Endothelial cell of umbilical vein (primary cell): ENCODE results near the gene ZNF793. TPM values are rescaled to one million over a fixed set of nuclear protein-coding genes. Genes with fewer than 3 reads are reported as not detected.

ENCODE experiments used
- BruUV-seq: library from RNA; stranded (reverse); fragments of 400-500 nt; replicated peaks from 2 replicates; lab custom pipeline; 2021; lab: Mats Ljungman, UMichigan
- CTCF ChIA-PET: fragments of 300-600, 350-600 bp; sonication (Branson Sonifier 250); formaldehyde crosslinking; loops from one replicate; lab custom pipeline; 2021; ENCODE audit warnings: antibody characterized with exemption, inconsistent platforms; lab: Charles Lee
- POLR2A ChIA-PET: fragments of 300-600, 350-600 bp; sonication (Branson Sonifier 250); formaldehyde crosslinking; loops from one replicate; lab custom pipeline; 2021; ENCODE audit warnings: antibody characterized with exemption, inconsistent platforms; lab: Charles Lee
- DNase-seq: peaks from one replicate; pipeline ENCODE4 v3.0.0-alpha.2; 2011; ENCODE audit warnings: low read depth, low spot score
- FAIRE-seq: peaks from 2 replicates; lab custom pipeline; 2011; peaks lifted over from hg19 to GRCh38; lab: Jason Lieb, UNC
- H2AFZ ChIP-seq: 2 replicates; pipeline ENCODE4 v1.6.0; 2012; ENCODE audit warnings: low read depth, low read length, control low read depth, inconsistent platforms
- H3K27ac ChIP-seq: 2 replicates; pipeline ENCODE4 v1.5.1; 2011; ENCODE audit warnings: low read depth, mild to moderate bottlenecking, control low read depth, low read length, moderate library complexity; ENCODE audit not compliant: insufficient read depth
- H3K27me3 ChIP-seq, 2 experiments: 2 replicates each; pipeline versions ENCODE4 v1.6.0 to v1.6.1; 2011; ENCODE audit warnings: low read length in 2 of 2, mixed read lengths in 1 of 2; ENCODE audit not compliant: control insufficient read depth in 2 of 2, insufficient read depth in 2 of 2
- H3K36me3 ChIP-seq, 2 experiments: 2 replicates in 1 of 2; 3 replicates in 1 of 2; pipeline ENCODE4 v1.5.1; 2011; ENCODE audit warnings: low read length in 2 of 2, mild to moderate bottlenecking in 1 of 2, moderate library complexity in 1 of 2; ENCODE audit not compliant: control insufficient read depth in 2 of 2, insufficient read depth in 2 of 2; ENCODE audit errors: extremely low read depth in 1 of 2
- H3K4me1 ChIP-seq: 3 replicates; pipeline ENCODE4 v1.5.1; 2011; ENCODE audit warnings: mild to moderate bottlenecking, low read length; ENCODE audit not compliant: control insufficient read depth, insufficient read depth; ENCODE audit errors: extremely low read depth
- H3K4me2 ChIP-seq: 2 replicates; pipeline ENCODE4 v1.6.1; 2011; ENCODE audit warnings: low read length, control low read depth, mixed read lengths; ENCODE audit not compliant: insufficient read depth
- H3K4me3 ChIP-seq, 3 experiments: fragments of 200-600 bp in 1 of 3; sonication (generic), shearing (Covaris generic) in 1 of 3; replicated peaks in 1 of 3; 2 replicates each; pipeline ENCODE4 v1.5.1; 2011 to 2016; ENCODE audit warnings: control low read depth in 3 of 3, low read length in 3 of 3, mild to moderate bottlenecking in 2 of 3, inconsistent platforms in 1 of 3, low read depth in 1 of 3, moderate library complexity in 1 of 3; ENCODE audit not compliant: insufficient read depth in 1 of 3
- H3K79me2 ChIP-seq: 2 replicates; pipeline ENCODE4 v1.6.0; 2012; ENCODE audit warnings: low read length, inconsistent platforms; ENCODE audit not compliant: control insufficient read depth, insufficient read depth
- H3K9ac ChIP-seq: replicated peaks from 2 replicates; pipeline ENCODE3; 2011; ENCODE audit warnings: low read length, control low read depth; ENCODE audit not compliant: insufficient read depth; ENCODE audit errors: extremely low read depth
- H3K9me1 ChIP-seq: replicated peaks from 3 replicates; pipeline ENCODE4 v1.6.0; 2011; ENCODE audit warnings: mild to moderate bottlenecking, low read length; ENCODE audit not compliant: control insufficient read depth, insufficient read depth; ENCODE audit errors: extremely low read depth
- H3K9me3 ChIP-seq: replicated peaks from 2 replicates; pipeline ENCODE4 v1.5.1; 2012; ENCODE audit warnings: low read length, inconsistent platforms; ENCODE audit not compliant: control insufficient read depth, insufficient read depth
- H4K20me1 ChIP-seq: replicated peaks from 2 replicates; pipeline ENCODE3; 2011; ENCODE audit warnings: mild to moderate bottlenecking, low read length; ENCODE audit not compliant: control insufficient read depth, insufficient read depth; ENCODE audit errors: extremely low read depth
- EZH2 ChIP-seq: IDR thresholded peaks from 2 replicates; pipeline ENCODE4 v1.6.1; 2012; ENCODE audit warnings: borderline replicate concordance, low read depth, mild to moderate bottlenecking, moderate library complexity, low read length, inconsistent platforms; ENCODE audit not compliant: severe bottlenecking
- GATA2 ChIP-seq: IDR thresholded peaks from 2 replicates; pipeline ENCODE4 v1.7.0; 2011; ENCODE audit warnings: low read depth, mild to moderate bottlenecking, moderate library complexity, mixed read lengths, low read length; ENCODE audit not compliant: insufficient read length, insufficient read depth
- MAX ChIP-seq: IDR thresholded peaks from 2 replicates; pipeline ENCODE4 v1.6.1; 2011; ENCODE audit not compliant: insufficient read depth, insufficient read length
- MYC ChIP-seq: IDR thresholded peaks from one replicate; pipeline ENCODE4 v1.6.1; 2011; ENCODE audit warnings: mild to moderate bottlenecking, low read depth, low read length
- POLR2A ChIP-seq: IDR thresholded peaks from 2 replicates; pipeline ENCODE4 v1.6.1; 2012; ENCODE audit warnings: low read depth, mild to moderate bottlenecking, control low read depth, low read length
- POLR2AphosphoS5 ChIP-seq: IDR thresholded peaks from 2 replicates; pipeline ENCODE4 v1.6.1; 2012; ENCODE audit warnings: low read depth, mild to moderate bottlenecking, control low read depth, low read length, moderate library complexity; ENCODE audit not compliant: insufficient read depth
- dilution Hi-C: fragments of 300-500 bp; cut with MboI; formaldehyde crosslinking; loops from one replicate; pipeline ENCODE4 v1.15.0; 2019; ENCODE audit warnings: low sequenced_read_pairs; ENCODE audit not compliant: extremely low pct_ligation_motif_present
- intact Hi-C: fragments of 100-400 bp; cut with micrococcal nuclease; formaldehyde crosslinking; loops from one replicate; pipeline ENCODE4 v1.10.0; 2022
- polyA plus RNA-seq, 4 experiments: library from polyadenylated mRNA; depleted of rRNA in 3 of 4; stranded (reverse) in 3 of 4; unstranded in 1 of 4; fragments of >200 nt; gene quantifications; 2 replicates each; pipeline versions ENCODE4 v1.2.1 to v1.2.3, GENCODE V29; 2011 to 2012; ENCODE audit warnings: missing spikeins in 1 of 4
- total RNA-seq: library from RNA; stranded (reverse); gene quantifications from 2 replicates; pipeline ENCODE4 v1.2.3, GENCODE V29; 2021
- TF ChIP-seq, protein P1 (sequence below), 2 donors: IDR thresholded peaks; 1 replicate in 1 of 2; 2 replicates in 1 of 2; pipeline ENCODE4 v1.5.1; 2011; ENCODE audit warnings: low read length in 2 of 2, mild to moderate bottlenecking in 2 of 2, moderate library complexity in 2 of 2, control low read depth in 1 of 2, inconsistent platforms in 1 of 2, low read depth in 1 of 2; ENCODE audit not compliant: insufficient read depth in 1 of 2; ENCODE audit errors: extremely low read depth in 1 of 2

ZNF793 gene
- total and polyA plus RNA-seq, 2 donors (not counting 3 experiments of a cell fraction or from before 2014, with no cell fraction given): 0.37 to 3.8 TPM

DNA sequence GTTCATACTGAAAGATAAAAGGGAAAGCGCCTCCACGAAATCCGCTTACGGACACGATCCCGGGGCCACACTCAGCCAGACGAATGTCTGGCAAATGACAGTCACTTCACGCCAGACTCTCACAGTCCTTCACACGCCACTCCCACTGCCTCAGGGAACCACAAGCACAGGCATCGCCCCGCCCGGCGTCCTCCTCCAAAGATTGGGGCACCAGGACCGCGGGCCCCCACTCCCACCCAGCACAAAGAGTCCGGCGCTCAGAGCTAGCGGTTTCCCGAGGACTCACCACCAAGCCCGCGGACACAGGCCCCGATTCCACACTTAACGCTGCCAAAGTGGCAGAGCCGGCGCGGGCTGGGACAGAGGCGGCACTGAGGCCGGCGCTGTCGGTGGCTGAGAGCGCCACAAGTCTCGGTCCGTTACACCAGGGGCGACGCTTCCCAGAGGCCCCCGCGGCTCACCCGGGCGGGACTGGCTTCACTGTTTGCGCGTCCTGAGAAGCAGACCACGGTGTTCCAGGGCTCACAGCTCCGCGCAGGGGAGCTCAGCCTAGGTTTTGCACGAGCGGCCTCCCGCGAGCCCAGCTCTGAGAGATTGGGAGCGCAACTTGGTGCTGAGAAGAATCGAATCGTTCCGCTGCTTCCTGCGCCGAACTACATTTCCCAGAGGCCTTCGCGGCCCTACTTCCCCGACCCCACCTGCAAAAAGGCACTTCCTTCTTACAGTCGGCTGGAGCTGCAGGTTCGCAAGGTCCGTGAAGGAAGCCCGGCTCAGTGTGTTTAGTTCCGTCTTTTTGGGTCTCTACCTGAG is 39.7 kb upstream of the ZNF793 start, which contains the start of gene ZNF569:
Gene ZNF569 (minus strand): TSS at position 647 of the 810 bp plus-strand sequence. CDS start 22,523 bp downstream, outside the sequence.
- Histone ChIP-seq H3K27ac (peak within 1 kb of the TSS; percentile 40), H3K9me3 (no peaks in the 10 kb centered on the region), H3K9me1 (no peaks in the 10 kb centered on the region), H3K4me1 (peaks cover 5% of the 10 kb centered on the region), H2AFZ (peak within 1 kb of the TSS; percentile 100), H4K20me1 (no peaks in the 10 kb centered on the region), H3K79me2 (peaks cover 2% of the 10 kb centered on the region), H3K36me3 (peaks cover 0 to 2% of the 10 kb centered on the region in 2 experiments), H3K9ac (peak within 1 kb of the TSS; percentile 75), H3K4me2 (peak within 1 kb of the TSS; percentile 30), H3K4me3 (peak within 1 kb of the TSS; percentile 59 to 77 (median 59)), H3K27me3 (no peaks in the 10 kb centered on the region)
- dilution Hi-C loops: no loop called here
- no TSS peak for BruUV-seq
- CTCF ChIA-PET: interaction anchor here (0.6 to 1.6 kb wide), 3 partner anchors 96 to 150 kb away, joined by 3 to 4 read pairs (median 4); partner anchors contain the start of genes ZNF527, ZNF540 and ZNF571
- POLR2A ChIA-PET: interaction anchor here (0.8 to 2.0 kb wide), 2 partner anchors 96 to 132 kb away, joined by 4 read pairs; partner anchors contain the start of gene ZNF527
- DNase-seq: peak; percentile 93
- peak; percentile 94 for FAIRE-seq
- TF ChIP-seq EZH2 (no peak), POLR2A (peak; percentile 73), POLR2AphosphoS5 (peak; percentile 17), MYC (no peak), MAX (no peak), GATA2 (no peak)
- TF ChIP-seq, protein P1, sequence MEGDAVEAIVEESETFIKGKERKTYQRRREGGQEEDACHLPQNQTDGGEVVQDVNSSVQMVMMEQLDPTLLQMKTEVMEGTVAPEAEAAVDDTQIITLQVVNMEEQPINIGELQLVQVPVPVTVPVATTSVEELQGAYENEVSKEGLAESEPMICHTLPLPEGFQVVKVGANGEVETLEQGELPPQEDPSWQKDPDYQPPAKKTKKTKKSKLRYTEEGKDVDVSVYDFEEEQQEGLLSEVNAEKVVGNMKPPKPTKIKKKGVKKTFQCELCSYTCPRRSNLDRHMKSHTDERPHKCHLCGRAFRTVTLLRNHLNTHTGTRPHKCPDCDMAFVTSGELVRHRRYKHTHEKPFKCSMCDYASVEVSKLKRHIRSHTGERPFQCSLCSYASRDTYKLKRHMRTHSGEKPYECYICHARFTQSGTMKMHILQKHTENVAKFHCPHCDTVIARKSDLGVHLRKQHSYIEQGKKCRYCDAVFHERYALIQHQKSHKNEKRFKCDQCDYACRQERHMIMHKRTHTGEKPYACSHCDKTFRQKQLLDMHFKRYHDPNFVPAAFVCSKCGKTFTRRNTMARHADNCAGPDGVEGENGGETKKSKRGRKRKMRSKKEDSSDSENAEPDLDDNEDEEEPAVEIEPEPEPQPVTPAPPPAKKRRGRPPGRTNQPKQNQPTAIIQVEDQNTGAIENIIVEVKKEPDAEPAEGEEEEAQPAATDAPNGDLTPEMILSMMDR (IDR thresholded peaks at IDR 0.05; ENCODE audit: extremely low read depth in 1 of 2, insufficient read depth in 1 of 2, low read depth in 1 of 2, low read length in 2 of 2): no peak
- intact Hi-C loops: loop anchor here (2.0 to 5.0 kb wide), 5 partner anchors 40 to 695 kb away; partner anchors contain the start of genes ZFP30, ZNF527, ZNF585B and ZNF793
